ENCODE results near the gene MOB3A.

GRCh38 chr19:2058570-2059421 lies 37.3 kb downstream of the MOB3A start:
- TF ChIP-seq CTCF (IDR thresholded peaks at IDR 0.05; ENCODE audit: poor library complexity) (no peak), EZH2phosphoT487 (IDR thresholded peaks at IDR 0.05; ENCODE audit: low read depth, severe bottlenecking, unreplicated experiment) (no peak), EZH2 (IDR thresholded peaks at IDR 0.05; ENCODE audit: borderline replicate concordance) (no peak)
